Measurements from ENCODE around the gene NUBP2. TPM values are rescaled to one million over a fixed set of nuclear protein-coding genes. Genes with fewer than 3 reads are reported as not detected.

The NUBP2 gene
- total RNA-seq, 1 experiment from 2014 or later, result 95.1 TPM

Small RNAs within 50 kb of the gene (microRNA-seq; reads per million reads assigned to microRNA genes)
- 3.0 reads per million, percentile 7 among the genes with 10 or more reads in this experiment for gene MIR3177 (ENCODE audit: unreplicated experiment)

Other genes with a start within 250 kb of the NUBP2 start
- gene TMEM204, start 249.3 kb upstream of the NUBP2 start, total RNA-seq (2014; rRNA removed), result not detected in 2 replicates
- 4.2 and 6.2 TPM in 2 replicates for gene IFT140, start 170.9 kb upstream of the NUBP2 start, total RNA-seq (2014; rRNA removed)
- gene CRAMP1, start 170.6 kb upstream of the NUBP2 start, total RNA-seq (2014; rRNA removed), result 8.5 and 15.5 TPM in 2 replicates
- 85.2 and 86.5 TPM in 2 replicates for gene JPT2, start 104.7 kb upstream of the NUBP2 start, total RNA-seq (2014; rRNA removed)
- 41.1 and 59.7 TPM in 2 replicates for gene MAPK8IP3, start 76.8 kb upstream of the NUBP2 start, total RNA-seq (2014; rRNA removed)
- 66.9 and 70.3 TPM in 2 replicates for gene NME3, start 11.4 kb upstream of the NUBP2 start, total RNA-seq (2014; rRNA removed)
- gene EME2, start 10.2 kb upstream of the NUBP2 start, total RNA-seq (2014; rRNA removed), result 11.3 and 12.5 TPM in 2 replicates
- 248 and 258 TPM in 2 replicates for gene MRPS34, start 9.8 kb upstream of the NUBP2 start, total RNA-seq (2014; rRNA removed)
- 27.4 and 30.4 TPM in 2 replicates for gene SPSB3, start 389 bp upstream of the NUBP2 start, total RNA-seq (2014; rRNA removed)
- not detected in 2 replicates for gene IGFALS, start 10.7 kb downstream of the NUBP2 start, total RNA-seq (2014; rRNA removed)
- 96.9 and 99.5 TPM in 2 replicates for gene HAGH, start 43.9 kb downstream of the NUBP2 start, total RNA-seq (2014; rRNA removed)
- gene FAHD1, start 44.2 kb downstream of the NUBP2 start, total RNA-seq (2014; rRNA removed), result 37.5 and 47.5 TPM in 2 replicates
- gene MEIOB, start 89.2 kb downstream of the NUBP2 start, total RNA-seq (2014; rRNA removed), result not detected in 2 replicates
- gene HS3ST6, start 135.5 kb downstream of the NUBP2 start, total RNA-seq (2014; rRNA removed), result not detected in 2 replicates
- gene MSRB1, start 160.2 kb downstream of the NUBP2 start, total RNA-seq (2014; rRNA removed), result 24.6 and 25.7 TPM in 2 replicates
- gene RPL3L, start 171.7 kb downstream of the NUBP2 start, total RNA-seq (2014; rRNA removed), result 1.5 TPM in 1 of 2 replicates, not detected in the other
- gene NDUFB10, start 176.6 kb downstream of the NUBP2 start, total RNA-seq (2014; rRNA removed), result 407 and 530 TPM in 2 replicates
- 2,234 and 2,721 TPM in 2 replicates for gene RPS2, start 181.9 kb downstream of the NUBP2 start, total RNA-seq (2014; rRNA removed)
- gene RNF151, start 183.9 kb downstream of the NUBP2 start, total RNA-seq (2014; rRNA removed), result not detected in 2 replicates
- 71.5 and 111 TPM in 2 replicates for gene TBL3, start 189.1 kb downstream of the NUBP2 start, total RNA-seq (2014; rRNA removed)
- gene NOXO1, start 198.5 kb downstream of the NUBP2 start, total RNA-seq (2014; rRNA removed), result 2.4 and 3.4 TPM in 2 replicates
- gene GFER, start 201.2 kb downstream of the NUBP2 start, total RNA-seq (2014; rRNA removed), result 66.8 and 77.2 TPM in 2 replicates
- 1.5 and 2.8 TPM in 2 replicates for gene SYNGR3, start 207.0 kb downstream of the NUBP2 start, total RNA-seq (2014; rRNA removed)
- 44.4 and 60.1 TPM in 2 replicates for gene ZNF598, start 226.9 kb downstream of the NUBP2 start, total RNA-seq (2014; rRNA removed)
- gene NPW, start 236.8 kb downstream of the NUBP2 start, total RNA-seq (2014; rRNA removed), result 3.8 and 5.6 TPM in 2 replicates
- gene NHERF2, start 243.9 kb downstream of the NUBP2 start, total RNA-seq (2014; rRNA removed), result 145 and 160 TPM in 2 replicates

Measured in PC-3 (cell line).